GM12878 (cell line): ENCODE results near the gene KIF1C. TPM values are rescaled to one million over a fixed set of nuclear protein-coding genes. Genes with fewer than 3 reads are reported as not detected.

Source experiments
- CHD1 ChIP-seq: IDR thresholded peaks from 2 replicates; pipeline ENCODE4 v1.6.1; 2012; ENCODE audit warnings: low read depth, low read length, improper control_type of control experiment
- ELK1 ChIP-seq: IDR thresholded peaks from 2 replicates; pipeline ENCODE4 v1.6.1; 2012; ENCODE audit warnings: low read depth, low read length, improper control_type of control experiment
- PKNOX1 ChIP-seq: fragments of 450-650 bp; IDR thresholded peaks from 2 replicates; pipeline ENCODE4 v1.6.1; 2016; ENCODE audit warnings: mild to moderate bottlenecking
- POLR2A ChIP-seq: IDR thresholded peaks from 2 replicates; pipeline ENCODE4 v1.6.1; 2011; ENCODE audit warnings: low read depth, mild to moderate bottlenecking, low read length
- POU2F2 ChIP-seq: IDR thresholded peaks from 3 replicates; pipeline ENCODE4 v1.6.1; 2011; ENCODE audit warnings: low read depth, mild to moderate bottlenecking, low read length, borderline replicate concordance
- RAD21 ChIP-seq: IDR thresholded peaks from 2 replicates; pipeline ENCODE4 v1.6.1; 2011; ENCODE audit warnings: mild to moderate bottlenecking, low read depth, low read length, moderate library complexity; ENCODE audit not compliant: insufficient read depth
- RFX5 ChIP-seq: IDR thresholded peaks from 2 replicates; pipeline ENCODE4 v1.6.1; 2011; ENCODE audit warnings: low read depth, low read length, improper control_type of control experiment
- SREBF1 ChIP-seq: IDR thresholded peaks from 2 replicates; pipeline ENCODE4 v1.6.1; 2012; ENCODE audit warnings: mild to moderate bottlenecking, low read length
- SREBF2 ChIP-seq: IDR thresholded peaks from 2 replicates; pipeline ENCODE4 v1.6.1; 2012; ENCODE audit warnings: mild to moderate bottlenecking, low read length
- TAF1 ChIP-seq: IDR thresholded peaks from 2 replicates; pipeline ENCODE4 v1.6.1; 2011; ENCODE audit warnings: mild to moderate bottlenecking, low read depth, low read length, borderline replicate concordance
- polyA plus RNA-seq, 11 experiments: library from polyadenylated mRNA; depleted of rRNA in 4 of 11; unstranded in 6 of 11; stranded (reverse) in 5 of 11; fragments of >200 nt; fragmentation: Nextera tagmentation in 4 of 11; fragmentation: Illumina TruSeq in 1 of 11; extraction: Ambion mirVana in 4 of 11; extraction: Trizol in 1 of 11; gene quantifications; 1 replicate in 1 of 11; 2 replicates in 10 of 11; pipeline versions ENCODE4 v1.2.1 to v1.2.3, GENCODE V29; 2011 to 2016; ENCODE audit warnings: inconsistent platforms in 2 of 11, missing spikeins in 2 of 11, low read depth in 1 of 11
- total RNA-seq, 4 experiments: library from RNA; depleted of rRNA in 3 of 4; stranded (reverse); fragments of >200 nt in 3 of 4; fragmentation: Illumina TruSeq in 1 of 4; extraction: Trizol in 1 of 4; gene quantifications; 2 replicates each; pipeline versions ENCODE4 v1.2.1 to v1.2.3, GENCODE V29; 2013 to 2021
- TF ChIP-seq, protein P1 (sequence below): fragments of 450-650 bp; IDR thresholded peaks from 2 replicates; pipeline ENCODE4 v1.6.1; 2018; ENCODE audit warnings: mild to moderate bottlenecking, low read depth, moderate library complexity; ENCODE audit not compliant: partially characterized antibody

The KIF1C gene
- total and polyA plus RNA-seq, 10 of the 15 experiments (the other 5 are each of a cell fraction or from before 2014, with no cell fraction given) = 1.4 to 65.9 (median 21.1) TPM

- TF ChIP-seq RAD21 (no peak), POU2F2 (no peak; the same call in 2 of the 3 replicates), PKNOX1 (no peak), SREBF2 (no peak), CHD1 (no peak), TAF1 (0 out of 2 replicates have a peak, but pooled peaks have one; percentile 19), RFX5 (no peak), POLR2A (no peak; the same call in 1 of the 2 replicates), ELK1 (no peak), SREBF1 (no peak)
- TF ChIP-seq, protein P1, sequence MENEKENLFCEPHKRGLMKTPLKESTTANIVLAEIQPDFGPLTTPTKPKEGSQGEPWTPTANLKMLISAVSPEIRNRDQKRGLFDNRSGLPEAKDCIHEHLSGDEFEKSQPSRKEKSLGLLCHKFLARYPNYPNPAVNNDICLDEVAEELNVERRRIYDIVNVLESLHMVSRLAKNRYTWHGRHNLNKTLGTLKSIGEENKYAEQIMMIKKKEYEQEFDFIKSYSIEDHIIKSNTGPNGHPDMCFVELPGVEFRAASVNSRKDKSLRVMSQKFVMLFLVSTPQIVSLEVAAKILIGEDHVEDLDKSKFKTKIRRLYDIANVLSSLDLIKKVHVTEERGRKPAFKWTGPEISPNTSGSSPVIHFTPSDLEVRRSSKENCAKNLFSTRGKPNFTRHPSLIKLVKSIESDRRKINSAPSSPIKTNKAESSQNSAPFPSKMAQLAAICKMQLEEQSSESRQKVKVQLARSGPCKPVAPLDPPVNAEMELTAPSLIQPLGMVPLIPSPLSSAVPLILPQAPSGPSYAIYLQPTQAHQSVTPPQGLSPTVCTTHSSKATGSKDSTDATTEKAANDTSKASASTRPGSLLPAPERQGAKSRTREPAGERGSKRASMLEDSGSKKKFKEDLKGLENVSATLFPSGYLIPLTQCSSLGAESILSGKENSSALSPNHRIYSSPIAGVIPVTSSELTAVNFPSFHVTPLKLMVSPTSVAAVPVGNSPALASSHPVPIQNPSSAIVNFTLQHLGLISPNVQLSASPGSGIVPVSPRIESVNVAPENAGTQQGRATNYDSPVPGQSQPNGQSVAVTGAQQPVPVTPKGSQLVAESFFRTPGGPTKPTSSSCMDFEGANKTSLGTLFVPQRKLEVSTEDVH = no peak
Measured at GRCh38 chr17:4998732-4999429, 1.1 kb downstream of the KIF1C start (continued).
